WTC11 (cell line): ENCODE measurements around the gene CCDC180.

ENCODE experiments used
- ATF1 ChIP-seq: sonication (generic); formaldehyde crosslinking; IDR thresholded peaks from 2 replicates; pipeline ENCODE4 v1.8.1; 2023; ENCODE audit warnings: mild to moderate bottlenecking, moderate library complexity, missing genetic modification reagents
- CTCF ChIP-seq: fragments of 200-600 bp; IDR thresholded peaks from 2 replicates; pipeline ENCODE4 v1.8.0; 2022; ENCODE audit warnings: antibody characterized with exemption
- E2F1 ChIP-seq: sonication (generic); formaldehyde crosslinking; IDR thresholded peaks from 2 replicates; pipeline ENCODE4 v1.8.0; 2022; ENCODE audit warnings: mild to moderate bottlenecking, missing genetic modification reagents
- TEAD4 ChIP-seq: sonication (generic); formaldehyde crosslinking; IDR thresholded peaks from 2 replicates; pipeline ENCODE4 v1.8.0; 2022; ENCODE audit warnings: mild to moderate bottlenecking, missing genetic modification reagents

- TF ChIP-seq E2F1 (no peak), CTCF (no peak), TEAD4 (CRISPR knock-in tag) (no peak), ATF1 (no peak)
Observed at GRCh38 chr9:97304586-97304985, 2.9 kb upstream of the CCDC180 start.
